H1 (cell line): Measurements from ENCODE around the gene CRYAB.

Experiments used
- EZH2 ChIP-seq: fragments of 200-600 bp; sonication (generic); IDR thresholded peaks from 2 replicates; pipeline ENCODE4 v1.7.1; 2012; ENCODE audit warnings: low read depth, mild to moderate bottlenecking, moderate library complexity, low read length, inconsistent platforms; ENCODE audit not compliant: severe bottlenecking
- GABPA ChIP-seq: IDR thresholded peaks from 2 replicates; pipeline ENCODE4 v1.6.1; 2011; ENCODE audit warnings: mild to moderate bottlenecking, low read length, moderate library complexity, borderline replicate concordance; ENCODE audit not compliant: insufficient read depth
- PHF8 ChIP-seq: fragments of 200-600 bp; sonication (generic); conservative IDR thresholded peaks from 2 replicates; pipeline ENCODE4 v1.7.1; 2012; ENCODE audit warnings: low read depth, mild to moderate bottlenecking, inconsistent platforms, low read length, moderate library complexity
- POLR2A ChIP-seq, 2 experiments: IDR thresholded peaks; 1 replicate in 1 of 2; 2 replicates in 1 of 2; pipeline ENCODE4 v1.6.1; 2011; ENCODE audit warnings: low read depth in 2 of 2, low read length in 2 of 2, mild to moderate bottlenecking in 2 of 2; ENCODE audit errors: control extremely low read depth in 1 of 2
- SRF ChIP-seq: IDR thresholded peaks from 2 replicates; pipeline ENCODE4 v1.6.1; 2011; ENCODE audit warnings: mild to moderate bottlenecking, low read depth, low read length, moderate library complexity
- TF ChIP-seq, protein P1 (sequence below), 3 experiments: IDR thresholded peaks; 1 replicate in 2 of 3; 2 replicates in 1 of 3; pipeline versions ENCODE4 v1.5.1 to v1.6.1; 2011; ENCODE audit warnings: low read length in 3 of 3, mild to moderate bottlenecking in 3 of 3, inconsistent platforms in 2 of 3, low read depth in 1 of 3, moderate library complexity in 1 of 3; ENCODE audit not compliant: insufficient read depth in 1 of 3; ENCODE audit errors: control extremely low read depth in 1 of 3

DNA sequence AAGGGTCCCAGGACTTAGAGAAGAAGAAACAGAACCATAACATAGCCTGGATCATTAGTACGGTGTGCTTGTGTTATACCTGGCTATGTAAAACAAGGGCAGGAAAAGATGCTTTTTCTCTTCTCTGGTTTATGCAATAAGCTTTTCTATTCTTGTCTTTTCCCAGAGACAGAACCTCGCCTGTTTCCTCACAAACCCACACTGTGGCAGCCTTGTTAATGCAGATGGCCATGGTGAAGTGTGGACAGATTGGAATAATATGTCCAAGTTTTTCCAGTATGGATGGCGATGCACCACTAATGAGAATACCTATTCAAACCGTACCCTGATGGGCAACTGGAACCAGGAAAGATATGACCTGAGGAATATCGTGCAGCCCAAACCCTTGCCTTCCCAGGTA lies 29.4 kb downstream of the CRYAB start:
- TF ChIP-seq SRF (no peak), PHF8 (no peak), EZH2 (no peak), POLR2A (IDR thresholded peaks at IDR 0.05; ENCODE audit: control extremely low read depth in 1 of 2, low read depth in 2 of 2, low read length in 2 of 2) (no peak), GABPA (no peak)
- TF ChIP-seq, protein P1, sequence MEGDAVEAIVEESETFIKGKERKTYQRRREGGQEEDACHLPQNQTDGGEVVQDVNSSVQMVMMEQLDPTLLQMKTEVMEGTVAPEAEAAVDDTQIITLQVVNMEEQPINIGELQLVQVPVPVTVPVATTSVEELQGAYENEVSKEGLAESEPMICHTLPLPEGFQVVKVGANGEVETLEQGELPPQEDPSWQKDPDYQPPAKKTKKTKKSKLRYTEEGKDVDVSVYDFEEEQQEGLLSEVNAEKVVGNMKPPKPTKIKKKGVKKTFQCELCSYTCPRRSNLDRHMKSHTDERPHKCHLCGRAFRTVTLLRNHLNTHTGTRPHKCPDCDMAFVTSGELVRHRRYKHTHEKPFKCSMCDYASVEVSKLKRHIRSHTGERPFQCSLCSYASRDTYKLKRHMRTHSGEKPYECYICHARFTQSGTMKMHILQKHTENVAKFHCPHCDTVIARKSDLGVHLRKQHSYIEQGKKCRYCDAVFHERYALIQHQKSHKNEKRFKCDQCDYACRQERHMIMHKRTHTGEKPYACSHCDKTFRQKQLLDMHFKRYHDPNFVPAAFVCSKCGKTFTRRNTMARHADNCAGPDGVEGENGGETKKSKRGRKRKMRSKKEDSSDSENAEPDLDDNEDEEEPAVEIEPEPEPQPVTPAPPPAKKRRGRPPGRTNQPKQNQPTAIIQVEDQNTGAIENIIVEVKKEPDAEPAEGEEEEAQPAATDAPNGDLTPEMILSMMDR (IDR thresholded peaks at IDR 0.05; ENCODE audit: control extremely low read depth in 1 of 3, insufficient read depth in 1 of 3, low read depth in 1 of 3, low read length in 3 of 3) = no peak
